Lung (tissue), 12 donors: ENCODE measurements around the gene FSCN2. TPM values are rescaled to one million over a fixed set of nuclear protein-coding genes. Genes with fewer than 3 reads are reported as not detected.

Experiments used
- ATAC-seq: fragments of 200-7000 bp; cut with Tn5 transposase; one replicate; pipeline ENCODE4 v1.9.1; 2020; ENCODE audit warnings: moderate number of reproducible peaks; ENCODE audit not compliant: insufficient read depth, low FRiP score
- DNase-seq, 3 donors: peaks; one replicate each; pipeline ENCODE4 v3.0.0-alpha.2; 2013 to 2017
- H3K27ac ChIP-seq, 2 donors: one replicate each; pipeline ENCODE4 v1.5.1; 2013; ENCODE audit warnings: mild to moderate bottlenecking in 2 of 2, moderate library complexity in 2 of 2, control low read depth in 1 of 2, inconsistent platforms in 1 of 2, low read depth in 1 of 2, low read length in 1 of 2
- H3K27me3 ChIP-seq, 3 donors: one replicate each; pipeline ENCODE4 v1.5.1; 2013; ENCODE audit warnings: low read length in 2 of 3; ENCODE audit not compliant: control insufficient read depth in 3 of 3, insufficient read depth in 3 of 3
- H3K36me3 ChIP-seq, 4 donors: one replicate each; pipeline ENCODE4 v1.5.1; 2013; ENCODE audit warnings: low read length in 4 of 4, mild to moderate bottlenecking in 1 of 4, moderate library complexity in 1 of 4; ENCODE audit not compliant: control insufficient read depth in 4 of 4, insufficient read depth in 4 of 4
- H3K4me1 ChIP-seq, 5 donors: one replicate each; pipeline ENCODE4 v1.5.1; 2013; ENCODE audit warnings: low read length in 5 of 5, mild to moderate bottlenecking in 2 of 5, moderate library complexity in 1 of 5; ENCODE audit not compliant: control insufficient read depth in 5 of 5, insufficient read depth in 5 of 5
- H3K4me3 ChIP-seq: one replicate; pipeline ENCODE4 v1.5.1; 2013; ENCODE audit warnings: mild to moderate bottlenecking, control low read depth, moderate library complexity
- H3K9ac ChIP-seq, 2 donors: one replicate each; pipeline ENCODE4 v1.5.1; 2013; ENCODE audit warnings: low read length in 2 of 2, control low read depth in 1 of 2; ENCODE audit not compliant: insufficient read depth in 1 of 2
- H3K9me3 ChIP-seq, 4 donors: one replicate each; pipeline ENCODE4 v1.5.1; 2013; ENCODE audit warnings: low read length in 3 of 4, mild to moderate bottlenecking in 1 of 4, moderate library complexity in 1 of 4; ENCODE audit not compliant: control insufficient read depth in 4 of 4, insufficient read depth in 3 of 4
- WGBS, 2 donors: extraction: QIAGEN DNeasy Blood & Tissue Kit; methylation state at CpG; one replicate each; pipeline ENCODE4 v1.1.7; 2013; 5-methylcytosine and 5-hydroxymethylcytosine counted together
- polyA plus RNA-seq, 2 donors: library from polyadenylated mRNA; stranded (reverse); fragments of 200-250 nt; gene quantifications; one replicate each; pipeline ENCODE4 v1.2.1, GENCODE V29; 2013
- total RNA-seq, 2 donors: library from RNA; depleted of rRNA in 1 of 2; stranded (reverse); fragments of >200 nt in 1 of 2; gene quantifications; one replicate each; pipeline ENCODE4 v1.2.1, GENCODE V29; 2014 to 2021
- TF ChIP-seq, protein P1 (sequence below): IDR thresholded peaks from 2 replicates; pipeline ENCODE4 v1.5.1; 2012; ENCODE audit warnings: mild to moderate bottlenecking; ENCODE audit errors: control extremely low read depth, extremely low read depth
- donor health status: control.
- donor health status: control.
- donor health status: Bipolar disorder and iron deficiency.
- donor health status: healthy.
- donor health status: DM: yes; HTN: yes; CAD: no.

The FSCN2 gene
- total and polyA plus RNA-seq, 4 donors = 0.46 to 3.9 (median 1.9) TPM

GRCh38 chr17:81565231-81565630 lies 37.1 kb downstream of the FSCN2 start:
- ATAC-seq (no peak), DNase-seq (no peak)
- H3K9ac ChIP-seq = no peak overlapping the region
- no peak overlapping the region for H3K4me3 ChIP-seq
- peak overlapping the region in 1 of 2 donors; percentile 37 for H3K27ac ChIP-seq
- 95 to 96% methylated on average over 16 of the region's 16 CpGs for WGBS, 2 donors
- TF ChIP-seq, protein P1, sequence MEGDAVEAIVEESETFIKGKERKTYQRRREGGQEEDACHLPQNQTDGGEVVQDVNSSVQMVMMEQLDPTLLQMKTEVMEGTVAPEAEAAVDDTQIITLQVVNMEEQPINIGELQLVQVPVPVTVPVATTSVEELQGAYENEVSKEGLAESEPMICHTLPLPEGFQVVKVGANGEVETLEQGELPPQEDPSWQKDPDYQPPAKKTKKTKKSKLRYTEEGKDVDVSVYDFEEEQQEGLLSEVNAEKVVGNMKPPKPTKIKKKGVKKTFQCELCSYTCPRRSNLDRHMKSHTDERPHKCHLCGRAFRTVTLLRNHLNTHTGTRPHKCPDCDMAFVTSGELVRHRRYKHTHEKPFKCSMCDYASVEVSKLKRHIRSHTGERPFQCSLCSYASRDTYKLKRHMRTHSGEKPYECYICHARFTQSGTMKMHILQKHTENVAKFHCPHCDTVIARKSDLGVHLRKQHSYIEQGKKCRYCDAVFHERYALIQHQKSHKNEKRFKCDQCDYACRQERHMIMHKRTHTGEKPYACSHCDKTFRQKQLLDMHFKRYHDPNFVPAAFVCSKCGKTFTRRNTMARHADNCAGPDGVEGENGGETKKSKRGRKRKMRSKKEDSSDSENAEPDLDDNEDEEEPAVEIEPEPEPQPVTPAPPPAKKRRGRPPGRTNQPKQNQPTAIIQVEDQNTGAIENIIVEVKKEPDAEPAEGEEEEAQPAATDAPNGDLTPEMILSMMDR = no peak
- no peaks in the 10 kb centered on the region for H3K9me3 ChIP-seq
- H3K4me1 ChIP-seq = peaks cover 8 to 25% (median 18%) of the 10 kb centered on the region in 5 donors
- no peaks in the 10 kb centered on the region for H3K27me3 ChIP-seq
- H3K36me3 ChIP-seq = peaks cover 12 to 53% (median 48%) of the 10 kb centered on the region in 4 donors

DNA sequence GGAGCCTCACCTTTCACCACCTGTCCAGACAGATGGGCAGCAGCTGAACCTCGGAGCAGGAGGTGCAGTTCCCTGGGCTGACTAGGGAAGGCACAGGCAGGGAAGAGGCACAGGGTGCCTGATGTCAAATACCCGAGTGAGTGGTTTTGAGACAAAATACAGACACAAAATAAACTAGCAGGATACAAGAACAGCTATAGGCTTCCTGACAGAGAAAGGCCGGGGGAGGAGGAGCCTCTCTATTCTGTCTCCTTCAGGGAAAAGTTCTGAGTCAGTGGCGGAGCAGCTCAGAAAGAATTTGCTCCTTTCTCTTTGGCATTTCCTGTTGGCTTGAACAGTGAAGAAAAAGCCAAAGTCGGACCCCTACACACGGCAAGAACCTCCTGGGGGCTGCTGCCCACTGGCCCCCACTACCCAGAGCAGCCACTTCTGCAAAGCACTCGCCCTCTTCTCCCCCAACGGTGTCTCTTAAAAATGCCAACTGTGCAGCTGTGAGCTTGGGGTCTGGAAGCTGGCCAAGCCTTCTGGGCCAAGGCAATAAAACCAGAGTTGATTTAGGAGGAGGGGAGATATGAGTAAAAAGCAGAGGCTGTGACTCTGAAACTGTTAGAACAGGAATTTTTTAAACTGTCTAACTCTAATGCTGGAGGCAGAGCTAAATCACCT lies 38.4 kb downstream of the FSCN2 start:
- peaks cover 8 to 25% (median 18%) of the 10 kb centered on the region in 5 donors for H3K4me1 ChIP-seq
- H3K27me3 ChIP-seq = no peaks in the 10 kb centered on the region
- TF ChIP-seq, protein P1 = no peak
- peak overlapping the region; percentile 63 to 89 for H3K27ac ChIP-seq
- H3K4me3 ChIP-seq = no peak overlapping the region
- peak; percentile 87 for ATAC-seq
- no peaks in the 10 kb centered on the region for H3K9me3 ChIP-seq
- peak overlapping the region; percentile 16 to 62 for H3K9ac ChIP-seq
- H3K36me3 ChIP-seq = peaks cover 19 to 60% (median 54%) of the 10 kb centered on the region in 4 donors
- peak; percentile 83 to 92 (median 92) for DNase-seq
- 7 to 9% methylated on average over 8 of the region's 8 CpGs for whole genome bisulfite sequencing, 2 donors

GRCh38 chr17:81567191-81567590 lies 39.0 kb downstream of the FSCN2 start:
- Histone ChIP-seq H3K27ac (peak overlapping the region; percentile 63 to 87), H3K9me3 (no peaks in the 10 kb centered on the region), H3K36me3 (peaks cover 19 to 62% (median 57%) of the 10 kb centered on the region in 4 donors), H3K27me3 (no peaks in the 10 kb centered on the region), H3K4me1 (peaks cover 8 to 25% (median 18%) of the 10 kb centered on the region in 5 donors), H3K4me3 (no peak overlapping the region), H3K9ac (peak overlapping the region in 1 of 2 donors; percentile 60)
- 49 to 57% methylated on average over 4 of the region's 4 CpGs for WGBS, 2 donors
- no peak for ATAC-seq
- TF ChIP-seq, protein P1 = no peak
- no peak for DNase-seq
